Epithelial cell of proximal tubule (primary cell): ENCODE measurements around the gene MCC. TPM values are rescaled to one million over a fixed set of nuclear protein-coding genes. Genes with fewer than 3 reads are reported as not detected.

ENCODE experiments used
- DNase-seq: peaks from one replicate; pipeline ENCODE4 v3.0.0-alpha.2; 2011; ENCODE audit warnings: low read depth
- H3K4me3 ChIP-seq: 2 replicates; pipeline ENCODE4 v1.5.1; 2011; ENCODE audit warnings: low read depth, mild to moderate bottlenecking, low read length
- total RNA-seq: library from RNA; depleted of rRNA; stranded (reverse); fragments of >200 nt; gene quantifications from 2 replicates; pipeline ENCODE4 v1.2.3, GENCODE V29; 2015
- TF ChIP-seq, protein P1 (sequence below): conservative IDR thresholded peaks from 2 replicates; pipeline ENCODE4 v1.5.1; 2012; ENCODE audit warnings: low read depth, mild to moderate bottlenecking, low read length

The MCC gene
- total RNA-seq, 1 donor from 2014 or later, result 6.3 TPM

DNA sequence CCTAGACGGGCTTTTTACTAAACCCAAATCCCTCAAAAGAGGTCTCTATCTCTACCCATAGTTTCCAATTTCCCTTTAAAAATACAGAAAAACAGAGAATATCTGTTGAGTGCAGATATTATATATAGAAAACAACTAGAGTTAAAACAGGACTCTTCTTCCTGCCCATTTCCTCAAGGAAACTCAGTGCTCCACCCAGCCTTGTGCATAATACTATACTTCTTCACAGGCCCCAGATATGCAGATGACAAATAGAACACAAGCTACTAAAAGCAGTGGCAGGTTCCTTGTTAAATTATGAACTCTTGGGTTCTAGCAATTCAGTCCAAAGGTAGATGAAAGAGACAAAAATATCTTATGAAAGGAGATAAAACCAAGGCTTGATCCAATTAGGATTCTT is 253.7 kb downstream of the MCC start:
- H3K4me3 ChIP-seq, result no peak overlapping the region
- DNase-seq, result no peak
- TF ChIP-seq, protein P1, sequence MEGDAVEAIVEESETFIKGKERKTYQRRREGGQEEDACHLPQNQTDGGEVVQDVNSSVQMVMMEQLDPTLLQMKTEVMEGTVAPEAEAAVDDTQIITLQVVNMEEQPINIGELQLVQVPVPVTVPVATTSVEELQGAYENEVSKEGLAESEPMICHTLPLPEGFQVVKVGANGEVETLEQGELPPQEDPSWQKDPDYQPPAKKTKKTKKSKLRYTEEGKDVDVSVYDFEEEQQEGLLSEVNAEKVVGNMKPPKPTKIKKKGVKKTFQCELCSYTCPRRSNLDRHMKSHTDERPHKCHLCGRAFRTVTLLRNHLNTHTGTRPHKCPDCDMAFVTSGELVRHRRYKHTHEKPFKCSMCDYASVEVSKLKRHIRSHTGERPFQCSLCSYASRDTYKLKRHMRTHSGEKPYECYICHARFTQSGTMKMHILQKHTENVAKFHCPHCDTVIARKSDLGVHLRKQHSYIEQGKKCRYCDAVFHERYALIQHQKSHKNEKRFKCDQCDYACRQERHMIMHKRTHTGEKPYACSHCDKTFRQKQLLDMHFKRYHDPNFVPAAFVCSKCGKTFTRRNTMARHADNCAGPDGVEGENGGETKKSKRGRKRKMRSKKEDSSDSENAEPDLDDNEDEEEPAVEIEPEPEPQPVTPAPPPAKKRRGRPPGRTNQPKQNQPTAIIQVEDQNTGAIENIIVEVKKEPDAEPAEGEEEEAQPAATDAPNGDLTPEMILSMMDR, result no peak

DNA sequence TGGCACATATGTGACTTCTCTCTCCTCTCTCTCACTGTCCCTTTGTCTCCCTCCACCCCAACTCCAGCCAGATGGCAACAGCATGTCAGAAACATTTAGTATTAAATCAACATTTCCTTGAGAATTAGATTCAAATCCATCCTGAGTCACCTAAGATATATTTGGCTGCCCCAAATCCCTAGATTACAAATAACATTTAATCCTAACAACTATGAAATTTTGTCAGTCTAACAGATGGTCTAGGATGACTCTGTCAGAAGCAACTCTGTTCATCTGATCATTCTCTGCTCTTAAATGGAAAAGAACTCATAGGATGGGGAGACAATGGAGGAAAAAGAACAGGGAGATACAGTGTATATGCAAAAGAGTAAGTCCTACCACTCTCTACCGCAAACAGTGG is 254.6 kb downstream of the MCC start:
- DNase-seq, result no peak
- TF ChIP-seq, protein P1, result no peak

DNA sequence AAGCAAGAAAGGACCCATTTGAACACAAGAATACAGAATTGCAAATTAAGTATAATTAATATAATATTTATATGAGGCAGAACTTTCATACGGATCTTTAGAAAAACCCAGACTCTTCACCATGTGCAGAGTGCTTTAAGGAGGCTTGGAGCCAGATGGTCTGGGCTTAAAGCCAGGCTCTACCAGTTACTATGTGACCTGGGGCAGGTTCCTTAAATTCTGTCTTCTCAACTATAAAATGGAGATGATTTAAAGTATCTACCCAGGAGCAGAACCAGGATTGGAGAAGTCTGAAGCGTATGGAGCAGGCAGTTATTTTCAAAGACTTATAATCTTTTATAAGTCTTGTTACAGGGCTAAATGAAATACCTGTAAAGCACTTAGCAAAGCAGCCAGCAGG is 255.6 kb downstream of the MCC start:
- no peak overlapping the region for H3K4me3 ChIP-seq
- TF ChIP-seq, protein P1, result no peak
- DNase-seq, result no peak

More for the DNA sequence above, 254.6 kb downstream of the MCC start:
- H3K4me3 ChIP-seq, result no peak overlapping the region

DNA sequence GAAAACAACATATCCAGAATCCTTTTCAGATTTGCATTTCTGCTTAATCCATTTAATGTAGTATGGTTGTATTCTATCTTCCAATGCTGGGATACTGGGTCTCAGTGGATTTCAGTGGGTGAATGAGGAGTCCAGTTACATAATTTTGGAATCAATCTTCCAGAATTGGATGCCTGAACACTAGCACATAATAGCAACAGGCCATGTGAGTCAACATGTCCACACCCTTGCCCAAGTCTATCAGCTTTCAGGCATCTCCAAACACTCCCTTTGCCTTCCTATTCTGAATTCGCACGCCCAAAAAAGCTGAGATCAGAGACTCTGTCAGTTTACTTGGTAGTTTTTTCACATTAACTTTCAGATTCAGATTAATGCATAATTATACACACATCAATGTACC is 256.0 kb downstream of the MCC start:
- TF ChIP-seq, protein P1, result no peak
- H3K4me3 ChIP-seq, result no peak overlapping the region
- no peak for DNase-seq

DNA sequence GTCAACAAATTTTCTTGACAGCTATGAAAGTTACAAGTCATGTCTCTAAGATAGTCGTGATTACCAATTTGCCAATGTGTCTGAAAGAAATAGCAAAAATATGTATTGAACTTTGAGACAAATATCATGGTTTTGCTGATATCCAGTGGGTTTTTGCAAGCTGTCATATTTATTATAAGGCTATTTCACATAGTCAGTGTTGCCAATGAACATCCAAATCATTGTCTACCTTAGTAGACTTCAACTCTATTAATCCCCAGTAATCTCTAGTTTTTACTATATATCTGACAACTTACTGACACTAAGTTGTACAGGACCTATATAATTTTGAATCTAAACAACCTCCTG is 256.6 kb downstream of the MCC start:
- H3K4me3 ChIP-seq, result no peak overlapping the region
- TF ChIP-seq, protein P1, result no peak
- DNase-seq, result no peak

DNA sequence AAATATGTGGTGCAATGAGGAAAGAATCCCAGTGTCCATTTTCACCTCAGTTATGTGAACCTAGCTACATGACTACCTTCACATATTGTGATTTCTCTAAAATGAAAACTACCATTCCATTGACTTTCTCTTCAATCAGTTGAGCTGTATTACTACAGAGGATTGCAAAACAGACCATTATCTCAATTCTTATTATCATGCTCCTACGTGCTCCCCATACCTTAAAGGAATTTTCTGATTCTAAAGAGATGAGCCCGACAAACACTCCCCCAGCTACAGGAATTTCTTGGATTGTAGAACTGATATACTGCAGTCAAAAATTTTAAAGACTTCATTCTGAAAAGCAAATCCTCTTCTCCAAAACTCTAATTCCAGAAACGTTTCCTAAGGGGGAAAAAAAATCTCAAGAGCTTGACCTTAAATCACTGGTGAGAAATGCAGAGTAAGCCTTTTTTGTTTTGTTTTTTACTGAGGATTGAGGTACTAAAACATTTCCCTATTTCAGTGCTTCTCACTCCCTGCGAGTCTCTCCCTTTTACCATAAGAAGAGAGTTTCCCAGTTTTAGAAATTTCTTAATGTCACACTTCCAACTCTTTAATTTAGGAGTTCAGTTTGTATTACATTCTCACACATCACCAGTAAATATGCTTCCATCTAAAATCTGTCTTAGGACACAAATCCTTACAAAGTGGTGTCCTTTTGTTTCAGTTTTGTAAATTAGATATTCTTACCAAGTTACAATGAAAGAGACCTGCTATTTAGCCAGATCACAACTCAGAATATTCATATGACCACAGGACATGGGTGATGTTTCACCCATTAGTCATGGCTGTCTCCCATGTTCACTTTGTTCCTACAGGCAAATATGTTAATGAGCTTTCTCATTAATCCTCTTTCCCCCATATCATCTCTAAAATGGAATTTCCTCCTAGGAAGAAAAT is 257.3 kb downstream of the MCC start:
- no peak overlapping the region for H3K4me3 ChIP-seq
- peak; percentile 49 for DNase-seq
- TF ChIP-seq, protein P1, result no peak

DNA sequence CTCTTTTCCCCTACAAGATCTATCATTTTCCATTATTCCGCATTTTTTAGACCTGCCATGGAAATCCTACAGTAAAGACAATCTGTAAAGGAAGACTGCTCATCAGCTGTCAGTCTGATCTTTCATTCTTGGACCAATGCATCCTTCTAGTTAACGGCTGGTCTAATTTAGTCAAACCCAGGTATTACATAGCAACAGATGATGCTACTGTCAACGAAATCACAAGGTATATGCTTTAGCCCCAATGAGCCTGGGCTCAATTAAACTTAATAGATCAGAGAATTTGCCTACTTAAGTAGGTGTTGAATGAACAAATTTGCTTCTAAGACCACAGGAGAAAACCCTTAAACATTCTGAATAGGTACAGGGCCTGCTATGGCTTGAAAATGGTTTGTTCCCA is 260.5 kb downstream of the MCC start:
- no peak for DNase-seq
- TF ChIP-seq, protein P1, result no peak
- no peak overlapping the region for H3K4me3 ChIP-seq
